GM12872 (cell line): ENCODE results near the gene GLT6D1.

Experiments used
- TF ChIP-seq, protein P1 (sequence below): IDR thresholded peaks from 3 replicates; pipeline ENCODE4 v1.5.1; 2011; ENCODE audit warnings: low read depth, mild to moderate bottlenecking, low read length, moderate library complexity; ENCODE audit not compliant: insufficient read depth

GLT6D1 gene

DNA sequence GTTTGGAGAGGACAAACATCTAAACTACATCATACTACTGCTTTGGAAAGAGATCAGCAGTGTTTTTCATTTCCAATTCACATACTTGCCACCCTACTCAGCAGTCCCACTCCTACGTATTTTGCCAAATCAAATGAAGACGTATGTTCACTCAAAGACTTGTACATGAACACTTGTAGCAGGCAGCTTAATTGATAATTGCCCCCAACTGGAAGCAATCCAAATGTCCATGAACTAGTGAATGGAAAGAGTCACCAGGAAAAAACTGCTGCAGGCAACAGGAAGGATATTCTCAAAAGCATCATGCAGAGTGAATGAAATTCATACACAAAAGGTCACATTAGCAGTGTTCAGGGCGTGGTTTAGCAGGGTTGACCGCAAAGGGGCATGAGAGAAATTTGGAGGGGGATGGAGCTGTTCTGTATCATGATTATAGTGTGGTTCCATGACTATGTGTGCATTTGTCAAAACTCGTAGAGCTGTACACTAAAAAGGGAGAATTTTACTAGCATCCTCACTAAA lies 39.0 kb downstream of the GLT6D1 start:
- TF ChIP-seq, protein P1, sequence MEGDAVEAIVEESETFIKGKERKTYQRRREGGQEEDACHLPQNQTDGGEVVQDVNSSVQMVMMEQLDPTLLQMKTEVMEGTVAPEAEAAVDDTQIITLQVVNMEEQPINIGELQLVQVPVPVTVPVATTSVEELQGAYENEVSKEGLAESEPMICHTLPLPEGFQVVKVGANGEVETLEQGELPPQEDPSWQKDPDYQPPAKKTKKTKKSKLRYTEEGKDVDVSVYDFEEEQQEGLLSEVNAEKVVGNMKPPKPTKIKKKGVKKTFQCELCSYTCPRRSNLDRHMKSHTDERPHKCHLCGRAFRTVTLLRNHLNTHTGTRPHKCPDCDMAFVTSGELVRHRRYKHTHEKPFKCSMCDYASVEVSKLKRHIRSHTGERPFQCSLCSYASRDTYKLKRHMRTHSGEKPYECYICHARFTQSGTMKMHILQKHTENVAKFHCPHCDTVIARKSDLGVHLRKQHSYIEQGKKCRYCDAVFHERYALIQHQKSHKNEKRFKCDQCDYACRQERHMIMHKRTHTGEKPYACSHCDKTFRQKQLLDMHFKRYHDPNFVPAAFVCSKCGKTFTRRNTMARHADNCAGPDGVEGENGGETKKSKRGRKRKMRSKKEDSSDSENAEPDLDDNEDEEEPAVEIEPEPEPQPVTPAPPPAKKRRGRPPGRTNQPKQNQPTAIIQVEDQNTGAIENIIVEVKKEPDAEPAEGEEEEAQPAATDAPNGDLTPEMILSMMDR, result no peak

DNA sequence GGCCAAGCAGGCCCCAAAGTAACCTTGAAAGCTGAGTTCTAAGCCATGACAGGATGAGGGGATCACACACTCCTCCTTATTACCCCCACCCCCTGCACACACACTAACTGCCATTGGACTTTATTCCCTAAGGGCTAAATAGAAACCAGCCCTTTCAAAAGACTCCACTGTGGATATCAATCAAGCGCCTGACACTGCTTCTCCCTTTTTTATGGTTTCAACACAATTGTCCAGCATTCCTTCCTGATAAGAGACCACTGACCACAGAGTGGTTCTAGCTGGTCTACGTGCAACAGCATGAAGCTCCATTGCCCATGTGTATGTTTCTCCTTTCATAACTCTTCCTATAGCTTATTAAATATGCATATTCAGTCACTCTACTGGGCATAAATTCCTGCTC lies 43.1 kb downstream of the GLT6D1 start:
- TF ChIP-seq, protein P1, result no peak

DNA sequence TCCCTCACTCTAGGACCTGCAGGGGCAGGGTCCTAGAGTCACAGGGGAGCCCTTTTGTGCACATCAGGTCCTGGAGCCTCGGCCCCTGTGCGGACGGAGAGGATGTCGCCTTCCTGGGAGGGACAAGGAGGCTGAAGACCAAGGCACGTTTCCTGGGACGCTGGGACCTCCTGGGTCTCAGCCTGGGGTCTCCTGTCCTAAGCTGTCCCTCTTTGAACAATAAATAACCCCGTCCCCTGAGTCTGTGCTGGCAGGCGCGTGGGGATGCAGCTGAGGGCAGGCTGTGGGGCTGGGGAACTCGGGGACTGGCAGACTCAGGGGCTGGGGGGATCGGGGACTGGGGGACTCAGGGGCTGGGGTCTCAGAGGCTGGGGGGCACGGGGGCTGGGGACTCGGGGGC lies 46.7 kb downstream of the GLT6D1 start:
- TF ChIP-seq, protein P1, result no peak

DNA sequence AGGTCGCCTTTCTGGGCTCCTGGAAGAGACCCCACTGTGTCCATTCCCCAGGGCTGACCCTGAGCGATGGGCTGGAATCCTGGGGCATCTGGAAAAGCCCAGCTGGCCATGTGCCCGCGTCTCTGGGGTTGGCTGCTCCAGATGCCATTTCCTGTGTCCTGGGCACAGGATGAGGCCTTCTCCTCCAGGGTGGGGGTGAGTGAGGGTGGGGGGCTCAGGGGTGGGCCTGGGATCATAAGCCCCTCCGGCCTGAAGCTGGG lies 47.1 kb downstream of the GLT6D1 start:
- TF ChIP-seq, protein P1, result no peak

DNA sequence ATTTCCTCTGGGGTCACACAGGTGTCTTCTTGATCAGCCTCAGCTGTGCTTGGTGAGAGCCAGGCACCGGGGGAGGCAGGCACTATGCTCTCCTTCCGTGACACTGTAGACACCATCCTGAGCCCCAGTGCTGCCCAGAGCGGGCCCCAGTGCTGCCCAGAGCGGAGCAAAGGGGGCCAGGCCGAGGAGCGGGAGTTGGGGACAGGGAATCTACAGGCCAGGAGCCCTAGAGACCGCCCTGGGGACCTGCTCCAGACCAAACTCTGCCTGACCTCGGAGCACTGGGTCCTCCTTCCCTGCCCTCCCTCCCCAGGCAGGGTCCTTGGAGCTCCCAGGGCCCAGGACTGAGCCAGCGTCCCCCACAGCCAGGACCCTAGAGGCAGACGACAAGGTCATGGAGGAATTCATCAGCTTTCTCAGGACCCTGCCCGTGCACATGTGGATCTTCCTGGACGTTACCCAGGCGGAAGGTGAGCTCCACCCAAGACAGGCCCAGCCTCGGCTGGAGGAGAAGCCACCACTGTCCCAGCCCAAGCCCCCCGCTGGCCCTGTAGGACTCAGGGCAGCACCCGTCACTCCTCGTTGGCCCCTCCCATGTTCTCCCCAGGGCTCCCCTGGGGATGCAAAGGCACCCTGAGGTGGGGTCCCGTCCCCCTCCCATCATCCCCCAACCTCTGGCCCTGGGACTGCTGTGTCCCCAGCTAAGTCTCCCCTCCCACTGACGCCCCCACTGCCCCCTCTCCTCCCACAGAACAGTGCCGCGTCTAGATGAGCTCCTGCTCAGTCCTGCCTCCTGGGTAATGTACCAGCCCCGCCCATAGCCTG lies 47.6 kb downstream of the GLT6D1 start:
- TF ChIP-seq, protein P1, result no peak

DNA sequence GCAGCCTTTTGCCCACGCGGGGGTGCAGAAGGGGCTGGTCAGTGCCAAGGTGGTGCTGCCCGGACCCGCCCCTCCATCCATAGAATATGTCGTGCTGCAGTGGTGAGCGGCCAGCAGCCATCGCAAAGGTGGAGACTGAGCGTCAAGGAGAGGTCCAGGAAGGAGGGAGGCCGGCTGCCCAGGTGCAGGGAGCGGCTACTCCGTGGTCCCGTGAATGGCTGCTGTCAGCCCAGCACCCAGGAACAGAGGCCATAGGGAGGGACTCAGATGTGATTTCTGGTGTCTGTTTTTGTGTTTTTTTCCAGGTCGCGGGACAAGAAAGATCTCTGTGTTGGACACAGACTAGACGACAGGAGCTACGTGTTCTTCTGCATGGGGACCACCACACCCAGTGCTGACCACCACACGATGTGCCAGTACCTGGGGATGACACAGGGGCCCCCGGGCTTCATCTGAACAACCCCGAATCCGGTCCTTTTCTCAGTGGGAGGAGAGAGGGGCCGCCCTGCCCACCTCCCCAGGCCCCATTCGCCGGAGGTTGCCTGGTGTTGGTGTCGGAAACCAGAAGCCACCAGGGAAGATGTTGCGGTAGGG lies 48.8 kb downstream of the GLT6D1 start:
- TF ChIP-seq, protein P1, result no peak

DNA sequence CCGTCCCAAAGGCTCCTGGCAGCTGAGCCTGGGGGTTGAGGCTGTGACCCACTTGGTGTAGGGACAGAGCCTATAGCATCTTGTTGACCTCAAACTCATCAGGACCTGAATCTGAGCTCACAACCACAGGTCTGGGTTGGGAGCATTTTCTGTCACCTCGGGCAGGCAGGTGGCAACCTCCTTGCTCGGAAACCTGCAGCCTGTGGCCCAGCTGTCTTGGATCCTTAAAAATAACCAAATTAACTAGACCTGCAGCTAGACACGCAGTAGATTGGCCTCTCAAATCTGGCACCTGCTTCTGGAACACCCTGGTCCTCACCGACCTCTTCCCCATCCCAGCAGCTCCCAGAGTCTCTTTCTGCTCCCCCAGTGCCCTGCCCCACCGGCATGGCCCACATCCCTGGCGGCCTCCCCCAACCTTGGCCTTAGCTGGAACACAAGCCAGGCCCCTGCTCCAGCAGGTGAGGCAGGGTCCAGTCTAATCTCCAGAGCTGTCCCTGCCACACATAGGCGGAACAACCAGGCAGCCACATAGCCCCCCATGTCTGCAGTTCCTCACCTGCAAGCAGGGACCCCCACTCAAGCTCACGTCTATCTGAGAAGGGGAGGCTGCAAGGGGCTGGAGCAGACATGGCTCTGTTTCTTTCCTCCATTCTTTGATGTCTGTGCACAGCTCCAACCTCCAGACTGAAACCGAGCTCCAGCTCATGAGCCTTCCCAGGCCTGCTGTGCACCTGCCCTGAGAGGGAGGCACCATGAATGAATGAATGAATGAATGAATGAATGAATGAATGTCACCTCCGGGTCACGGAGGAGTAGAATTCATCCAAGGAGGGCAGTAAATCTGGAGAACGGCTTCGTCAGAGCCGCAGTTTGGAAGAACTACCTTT lies 49.5 kb downstream of the GLT6D1 start:
- TF ChIP-seq, protein P1, result no peak
